ENCODE measurements around the gene DCC. TPM values are rescaled to one million over a fixed set of nuclear protein-coding genes. Genes with fewer than 3 reads are reported as not detected.

The DCC gene
- total and polyA plus RNA-seq, 9 of the 15 experiments (the other 6 are each of a cell fraction or from before 2014, with no cell fraction given), result not detected

GRCh38 chr18:52937840-52938239 is 597.8 kb downstream of the DCC start (continued):
- TF ChIP-seq ZBTB26 (CRISPR knock-in tag; IDR thresholded peaks at IDR 0.05), result no peak
- TF ChIP-seq, protein P1, sequence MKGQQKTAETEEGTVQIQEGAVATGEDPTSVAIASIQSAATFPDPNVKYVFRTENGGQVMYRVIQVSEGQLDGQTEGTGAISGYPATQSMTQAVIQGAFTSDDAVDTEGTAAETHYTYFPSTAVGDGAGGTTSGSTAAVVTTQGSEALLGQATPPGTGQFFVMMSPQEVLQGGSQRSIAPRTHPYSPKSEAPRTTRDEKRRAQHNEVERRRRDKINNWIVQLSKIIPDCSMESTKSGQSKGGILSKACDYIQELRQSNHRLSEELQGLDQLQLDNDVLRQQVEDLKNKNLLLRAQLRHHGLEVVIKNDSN (CRISPR knock-in tag; IDR thresholded peaks at IDR 0.05), result no peak

DNA sequence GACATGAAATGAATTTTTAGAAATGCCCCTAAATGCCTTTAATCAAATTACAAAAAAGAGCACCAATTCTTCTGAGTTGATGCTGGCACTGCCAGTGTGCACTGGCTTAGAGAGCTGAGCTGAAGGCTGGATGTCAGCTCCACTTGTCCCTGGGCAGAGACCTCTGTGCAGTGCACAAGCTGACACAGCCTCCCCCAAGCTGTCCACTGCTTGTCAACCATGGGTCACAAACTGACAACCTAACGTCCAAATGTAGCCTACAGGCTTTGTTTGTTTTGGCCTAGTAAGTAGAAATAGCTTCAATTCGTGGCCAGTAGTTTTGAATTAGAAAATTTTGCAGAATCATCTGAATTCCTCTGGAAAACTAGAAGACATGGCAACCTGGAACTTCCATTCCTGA is 605.6 kb downstream of the DCC start:
- no peak overlapping the region for H3K9ac ChIP-seq (ENCODE audit: insufficient read depth in 1 of 2, low read depth in 2 of 2, low read length in 2 of 2)
- no peaks in the 10 kb centered on the region for H3K9me1 ChIP-seq (ENCODE audit: control insufficient read depth, insufficient read depth, low read length)
- no peak for ATAC-seq
- no peak overlapping the region for H2AFZ ChIP-seq (ENCODE audit: low read depth, low read length)
- CTCF ChIA-PET (ENCODE audit: low intra/inter-chr PET ratio), result no interaction called here
- BruUV-seq (replicated peaks), result no TSS peak
- no peaks in the 10 kb centered on the region for H3K9me3 ChIP-seq (replicated peaks; ENCODE audit: control insufficient read depth, insufficient read depth, low read depth, low read length)
- intact Hi-C loops (cut with micrococcal nuclease) (no loop called here), in situ Hi-C loops (cut with MboI) (no loop called here)
- no peak overlapping the region for H3K4me2 ChIP-seq (ENCODE audit: insufficient read depth, low read length)
- no peak overlapping the region for H3K27ac ChIP-seq (ENCODE audit: extremely low read depth, low read depth, low read length)
- H3K4me3 ChIP-seq, result no peak overlapping the region
- POLR2A ChIA-PET, result no interaction called here
- 0% methylated on average over 2 of the region's 2 CpGs for WGBS (ENCODE audit: insufficient coverage, low coverage, missing lambda C conversion rate)
- TF ChIP-seq SOX6 (IDR thresholded peaks at IDR 0.05) (no peak), ETV5 (CRISPR knock-in tag; IDR thresholded peaks at IDR 0.05; ENCODE audit: low read depth) (no peak), ZNF830 (CRISPR knock-in tag; IDR thresholded peaks at IDR 0.05) (no peak)
- no peaks in the 10 kb centered on the region for H3K79me2 ChIP-seq (ENCODE audit: control insufficient read depth, insufficient read depth, low read length)
- FAIRE-seq, result no peak
- H3K4me1 ChIP-seq (replicated peaks in 1 of 2; ENCODE audit: control insufficient read depth in 2 of 2, insufficient read depth in 2 of 2, low read length in 2 of 2), result no peaks in the 10 kb centered on the region
- H3K36me3 ChIP-seq (ENCODE audit: control insufficient read depth, insufficient read depth, low read length), result no peaks in the 10 kb centered on the region
- no peaks in the 10 kb centered on the region for H4K20me1 ChIP-seq (replicated peaks; ENCODE audit: control insufficient read depth, insufficient read depth, low read length)
- no peaks in the 10 kb centered on the region for H3K27me3 ChIP-seq (ENCODE audit: control insufficient read depth in 2 of 2, insufficient read depth in 2 of 2, low read length in 2 of 2)
- DNase-seq (ENCODE audit: extremely low read depth in 1 of 4, low spot score in 3 of 4), result no peak

All from K562 (cell line).